HG02798 (cell line): ENCODE results near the gene RHCG.

Source experiments
- ATAC-seq: cut with Tn5 transposase; IDR thresholded peaks from one replicate; pipeline ENCODE4 v1.9.1; 2021; ENCODE audit warnings: mild to moderate bottlenecking; ENCODE audit not compliant: unreplicated experiment, poor library complexity

Gene RHCG

DNA sequence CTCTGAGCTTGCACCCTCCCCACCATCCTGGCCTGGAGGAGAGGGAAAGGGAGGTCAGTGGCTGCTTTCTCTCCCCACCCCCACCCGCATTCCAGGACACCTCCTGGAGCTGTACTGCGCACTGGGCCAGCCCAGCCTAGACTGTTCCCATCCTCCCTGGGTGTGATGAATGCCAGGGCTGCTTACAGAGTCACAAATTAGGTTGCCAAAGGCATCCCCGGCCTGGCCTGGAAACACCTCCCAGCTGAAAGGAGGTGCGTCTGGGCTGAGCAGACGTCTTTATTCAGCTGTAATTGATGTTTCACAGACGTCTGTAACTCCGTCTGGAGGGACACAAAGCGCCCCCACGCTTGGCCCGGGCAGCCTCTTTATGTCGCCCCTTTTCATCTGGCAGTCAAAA is 47.6 kb downstream of the RHCG start:
- ATAC-seq = no peak

- no peak for ATAC-seq
Measured at GRCh38 chr15:89447676-89448075, 48.7 kb downstream of the RHCG start.

DNA sequence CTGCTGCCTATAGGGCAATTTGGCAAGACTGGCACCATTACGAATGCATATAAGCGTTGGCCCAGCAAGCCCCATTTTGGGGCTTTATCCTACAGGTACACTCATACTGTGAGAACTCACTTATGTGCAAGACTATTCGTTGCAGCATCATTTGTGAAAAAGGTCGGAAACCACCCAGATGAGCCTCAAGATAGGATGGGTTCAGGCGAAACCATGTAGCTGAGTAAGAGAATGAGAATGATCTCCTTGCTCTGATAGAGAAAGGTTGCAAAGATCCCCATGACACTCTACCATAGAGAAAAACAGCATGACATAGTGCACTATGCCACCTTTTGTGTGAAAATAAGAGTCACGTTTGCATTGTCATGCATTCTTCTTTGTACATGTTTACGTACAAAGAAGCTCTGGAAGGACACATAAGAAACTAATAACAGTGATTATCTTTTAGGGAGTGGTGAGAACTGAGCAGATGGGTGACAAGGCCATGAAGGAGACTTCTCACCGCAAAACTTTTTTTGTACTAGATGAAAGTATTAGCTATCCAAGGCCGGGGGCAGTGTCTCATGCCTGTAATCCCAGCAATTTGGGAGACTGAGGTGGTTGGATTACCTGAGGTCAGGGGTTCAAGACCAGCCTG is 50.0 kb downstream of the RHCG start:
- ATAC-seq = no peak

GRCh38 chr15:89445518-89445917 is 50.9 kb downstream of the RHCG start:
- ATAC-seq = no peak

DNA sequence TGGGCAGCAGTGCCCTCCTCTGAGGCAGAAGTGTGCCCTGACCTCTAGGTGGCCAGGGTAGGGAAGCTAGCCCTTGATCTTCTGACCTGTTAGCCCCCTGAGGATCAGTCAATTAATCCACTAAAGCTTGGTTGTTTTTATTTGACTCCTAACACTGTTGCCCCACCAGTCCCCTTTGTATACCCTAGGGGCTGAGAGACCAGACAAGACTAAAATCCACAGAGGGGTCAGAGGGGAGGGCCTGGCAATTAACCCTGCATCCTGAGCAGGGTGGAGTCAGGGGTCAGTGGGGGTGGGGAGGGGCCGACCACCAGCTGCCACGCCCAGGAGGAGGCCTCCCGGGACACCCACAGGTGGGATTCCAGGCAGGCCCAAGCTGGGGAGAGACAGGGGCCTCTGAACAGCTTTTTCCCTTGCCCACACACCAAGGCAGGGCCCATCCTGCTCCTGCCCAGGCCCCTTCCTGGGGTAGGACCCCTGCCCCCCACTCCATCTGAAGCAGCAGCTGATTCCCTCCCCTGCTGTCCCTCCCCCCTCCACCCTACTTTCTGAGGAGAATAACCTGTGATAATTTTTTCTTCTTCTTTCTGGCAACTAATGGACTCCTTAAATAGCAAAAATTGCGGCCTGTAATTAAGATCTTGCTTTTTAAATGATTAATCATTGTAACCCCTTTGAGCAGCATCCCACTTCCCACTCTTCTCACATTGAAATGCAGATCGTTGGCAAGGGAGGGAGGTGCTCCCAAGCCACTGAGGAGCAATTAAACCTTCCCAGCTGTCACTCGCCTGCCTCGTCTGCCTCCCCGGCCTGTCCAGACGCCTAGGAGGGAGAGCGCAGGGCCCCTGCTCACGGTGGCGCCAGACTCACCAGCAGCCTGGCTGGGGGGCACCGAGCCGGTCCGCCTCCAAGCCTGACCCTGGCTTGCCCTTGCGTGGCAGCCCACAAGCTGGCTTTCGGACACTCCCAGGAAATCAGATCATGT is 51.9 kb downstream of the RHCG start:
- ATAC-seq = no peak

GRCh38 chr15:89443581-89443980 is 52.8 kb downstream of the RHCG start:
- no peak for ATAC-seq

DNA sequence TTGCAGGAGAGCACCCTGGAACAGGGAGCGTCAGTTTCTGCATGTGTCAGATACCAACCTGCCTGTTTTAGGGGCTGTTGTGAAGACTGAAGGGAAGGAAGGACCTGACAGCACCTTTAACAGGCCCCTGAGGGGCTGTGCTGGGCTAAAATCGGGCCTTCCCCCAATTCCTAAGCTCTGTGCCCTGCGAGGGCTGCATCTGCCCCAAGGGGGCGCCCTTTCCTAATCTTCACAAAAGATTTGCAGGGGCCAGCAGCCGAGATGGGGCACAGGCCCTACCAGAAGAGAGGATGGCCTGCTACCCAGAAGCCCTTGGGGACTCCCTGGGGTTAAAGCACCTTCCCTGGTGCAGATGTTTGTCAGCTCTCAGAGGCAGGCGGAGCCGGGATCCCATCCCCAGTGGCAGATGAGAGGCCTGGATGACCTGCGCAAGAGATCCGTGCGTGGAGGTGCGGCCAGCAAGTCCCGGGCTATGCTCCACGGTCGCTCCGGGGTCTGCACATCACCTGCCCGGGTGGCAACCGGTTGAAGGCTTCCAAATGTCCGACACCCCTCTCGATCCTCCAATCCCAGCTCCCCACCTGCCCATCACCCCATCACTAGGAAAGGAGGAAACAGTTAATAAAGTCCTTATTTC is 53.6 kb downstream of the RHCG start:
- ATAC-seq = no peak

- ATAC-seq = no peak
Measured at GRCh38 chr15:89442155-89442554, 54.2 kb downstream of the RHCG start.

DNA sequence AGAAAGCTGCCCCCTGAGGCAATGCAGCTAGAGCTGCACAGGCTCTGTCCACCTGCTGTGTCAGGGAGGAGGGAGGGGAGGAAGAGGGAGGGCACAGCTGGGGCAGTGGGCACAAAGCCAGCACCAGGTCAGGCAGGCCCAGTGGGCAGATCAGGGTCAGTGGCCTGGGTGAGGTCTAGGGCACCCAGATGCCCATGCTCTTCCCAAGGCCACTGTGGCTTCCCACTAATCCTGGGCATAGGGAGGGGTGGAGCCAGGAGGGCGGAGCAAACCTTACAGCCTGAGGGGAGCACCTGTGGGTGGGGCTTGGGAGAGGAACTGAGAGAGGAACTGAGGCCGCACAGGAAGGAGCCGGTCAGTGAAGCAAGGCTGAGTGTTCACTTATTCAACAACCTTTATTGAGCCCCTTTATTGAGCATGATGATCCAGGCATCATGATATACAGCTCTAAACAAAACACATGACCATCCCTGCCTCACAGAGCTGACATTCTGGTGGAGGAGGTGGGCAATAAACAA is 55.0 kb downstream of the RHCG start:
- peak; percentile 91 for ATAC-seq

- no peak for ATAC-seq
Measured at GRCh38 chr15:89439764-89440163, 56.6 kb downstream of the RHCG start.

- no peak for ATAC-seq
Measured at GRCh38 chr15:89436560-89437311, 59.6 kb downstream of the RHCG start.

DNA sequence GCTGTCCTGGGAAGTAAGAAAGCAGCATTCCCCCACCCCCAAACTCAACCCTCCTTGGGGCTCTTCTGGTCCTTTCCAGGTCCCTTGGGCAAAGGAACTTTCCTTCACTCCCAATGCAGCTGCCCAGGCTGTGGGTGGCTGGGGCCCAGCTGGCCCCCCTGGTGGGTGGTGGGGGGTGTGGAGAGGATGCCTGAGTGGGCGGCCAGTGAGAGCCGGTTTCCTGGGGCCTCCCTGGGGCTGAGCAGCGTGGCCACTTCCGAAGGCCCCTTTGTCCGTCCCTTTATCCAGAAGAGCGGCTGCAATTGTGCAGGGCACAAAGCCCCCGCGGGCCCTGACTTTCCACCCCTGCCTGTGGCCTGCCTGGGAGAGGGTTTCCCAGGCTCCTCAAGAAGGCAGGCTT is 61.0 kb downstream of the RHCG start:
- ATAC-seq = no peak

GRCh38 chr15:89433686-89434085 is 62.7 kb downstream of the RHCG start:
- no peak for ATAC-seq

DNA sequence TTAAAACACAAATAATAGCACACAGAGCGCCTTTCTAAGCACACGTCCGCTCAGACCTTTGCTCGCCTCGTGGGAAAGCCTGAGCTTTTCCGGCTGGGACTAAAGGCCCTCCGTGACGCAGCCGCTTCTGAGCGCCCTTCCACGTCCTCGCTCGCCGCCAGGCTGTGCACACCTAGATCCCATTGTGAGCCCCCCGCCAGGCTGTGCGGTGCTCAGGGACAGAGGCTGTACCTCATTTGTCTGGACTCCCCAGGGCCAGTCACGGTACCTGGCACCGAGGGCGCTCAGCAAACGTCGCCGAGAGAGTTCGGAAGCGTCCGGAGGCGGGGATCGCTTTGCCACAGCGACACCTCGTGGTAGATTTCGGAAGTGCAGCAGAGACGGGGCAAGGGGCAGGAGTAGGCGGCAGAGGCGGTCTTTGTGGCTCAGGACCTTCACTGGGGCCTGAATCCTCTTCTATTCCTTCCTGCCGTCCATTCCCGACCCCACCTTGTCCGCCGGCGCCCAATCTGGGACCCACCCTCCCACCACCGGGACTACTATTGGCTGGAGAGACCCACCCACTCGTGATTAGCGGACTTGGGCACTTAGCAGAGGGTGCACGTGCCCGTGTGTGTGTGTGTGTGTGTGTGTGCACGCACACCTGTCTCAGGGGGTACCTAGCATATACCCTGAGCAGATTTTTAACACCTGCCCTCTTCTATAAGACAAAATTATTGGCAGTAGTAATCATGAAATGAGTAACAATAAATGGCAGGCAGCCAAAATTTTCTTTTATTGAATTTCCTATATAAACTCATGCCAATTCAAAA is 65.6 kb downstream of the RHCG start:
- peak; percentile 84 for ATAC-seq

GRCh38 chr15:89429986-89430385 is 66.4 kb downstream of the RHCG start:
- ATAC-seq = no peak

DNA sequence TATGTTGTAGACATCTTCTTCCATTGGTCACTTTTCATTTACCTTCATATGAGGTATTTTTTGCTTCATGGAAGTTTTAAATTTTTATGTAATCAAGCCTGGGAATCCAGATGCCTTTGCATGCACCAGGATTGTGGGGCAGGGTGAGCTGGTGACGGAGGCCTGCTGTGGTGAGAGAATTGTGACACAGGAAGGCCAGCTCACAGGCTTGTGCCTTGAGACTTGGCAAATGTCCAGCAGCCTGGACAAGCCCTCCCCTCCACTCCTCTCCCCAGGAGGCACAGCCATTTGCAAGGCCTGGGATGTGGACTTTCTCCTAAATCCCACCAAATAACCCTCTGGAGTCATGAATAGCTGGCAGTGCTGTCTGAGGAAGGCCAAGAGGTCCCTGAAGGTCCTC is 67.4 kb downstream of the RHCG start:
- no peak for ATAC-seq

DNA sequence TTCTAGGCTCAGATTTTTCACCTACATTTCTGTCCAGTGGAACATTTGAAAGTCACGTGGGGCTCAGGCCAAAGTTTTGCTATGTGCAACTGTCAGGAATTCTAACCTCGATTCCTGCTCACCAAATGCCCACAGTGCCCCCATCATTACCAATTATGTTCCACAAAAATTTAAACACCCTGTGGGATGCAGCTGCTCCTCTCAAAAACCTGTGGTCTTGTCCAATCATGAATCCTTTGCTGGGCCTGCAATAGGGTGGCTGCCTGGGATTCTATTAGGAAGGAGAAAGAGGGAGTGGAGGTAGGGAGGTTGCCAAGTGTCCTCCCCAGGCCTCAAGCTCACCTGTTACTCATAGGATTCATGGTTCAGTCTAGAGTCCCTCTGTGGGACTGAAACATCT is 68.1 kb downstream of the RHCG start:
- ATAC-seq = no peak

- no peak for ATAC-seq
Measured at GRCh38 chr15:89426500-89426899, 69.9 kb downstream of the RHCG start.

- ATAC-seq = no peak
Measured at GRCh38 chr15:89423981-89424380, 72.4 kb downstream of the RHCG start.
